DOHH2 (cell line): ENCODE data around the gene NPVF.

ENCODE experiments used
- H3F3A ChIP-seq: fragments of 200-600 bp; sonication (generic), shearing (Covaris generic); 2 replicates; pipeline ENCODE4 v1.6.0; 2016; ENCODE audit warnings: antibody characterized with exemption, mild to moderate bottlenecking; ENCODE audit not compliant: control insufficient read depth, insufficient read depth
- H3K27ac ChIP-seq: fragments of 200-600 bp; sonication (generic); 2 replicates; pipeline ENCODE4 v1.5.1; 2014; ENCODE audit warnings: low read depth, mild to moderate bottlenecking, low read length, moderate library complexity
- H3K27me3 ChIP-seq: fragments of 200-600 bp; sonication (generic); 2 replicates; pipeline ENCODE4 v1.6.1; 2014; ENCODE audit warnings: mild to moderate bottlenecking, low read length, mixed read lengths; ENCODE audit not compliant: control insufficient read depth
- H3K36me3 ChIP-seq: fragments of 200-600 bp; sonication (generic); 2 replicates; pipeline ENCODE4 v1.6.1; 2014; ENCODE audit warnings: mild to moderate bottlenecking, low read length, moderate library complexity, mixed read lengths; ENCODE audit not compliant: control insufficient read depth
- H3K4me1 ChIP-seq: fragments of 200-600 bp; sonication (generic); 2 replicates; pipeline ENCODE4 v1.6.1; 2014; ENCODE audit warnings: mild to moderate bottlenecking, low read length, mixed read lengths; ENCODE audit not compliant: control insufficient read depth
- H3K4me2 ChIP-seq: fragments of 200-600 bp; sonication (generic); 2 replicates; pipeline ENCODE4 v1.6.0; 2014; ENCODE audit warnings: mild to moderate bottlenecking, low read length, moderate library complexity
- H3K4me3 ChIP-seq: fragments of 200-600 bp; sonication (generic); 2 replicates; pipeline ENCODE4 v1.5.1; 2014; ENCODE audit warnings: mild to moderate bottlenecking, low read length, mixed read lengths
- H3K79me2 ChIP-seq: fragments of 200-600 bp; sonication (generic); 2 replicates; pipeline ENCODE4 v1.6.1; 2014; ENCODE audit warnings: mild to moderate bottlenecking, low read length, mixed read lengths; ENCODE audit not compliant: control insufficient read depth
- H3K9me2 ChIP-seq: fragments of 200-600 bp; sonication (generic); replicated peaks from 2 replicates; pipeline ENCODE4 v1.6.1; 2014; ENCODE audit warnings: mild to moderate bottlenecking, low read length, mixed read lengths; ENCODE audit not compliant: control insufficient read depth
- H3K9me3 ChIP-seq: fragments of 200-600 bp; sonication (generic); 2 replicates; pipeline ENCODE4 v1.6.1; 2014; ENCODE audit warnings: antibody characterized with exemption, low read length, mixed read lengths; ENCODE audit not compliant: control insufficient read depth, insufficient read depth
- H4K20me1 ChIP-seq: fragments of 200-600 bp; sonication (generic); 2 replicates; pipeline ENCODE4 v1.6.0; 2014; ENCODE audit warnings: low read depth, mild to moderate bottlenecking, antibody characterized with exemption, low read length, moderate library complexity; ENCODE audit not compliant: control insufficient read depth, insufficient read depth
- CTCF ChIP-seq: fragments of 200-600 bp; sonication (generic); IDR thresholded peaks from one replicate; pipeline ENCODE4 v1.5.1; 2014; ENCODE audit warnings: antibody characterized with exemption, mild to moderate bottlenecking, low read depth, low read length; ENCODE audit not compliant: poor library complexity, severe bottlenecking
- EZH2phosphoT487 ChIP-seq: fragments of 200-600 bp; sonication (generic); IDR thresholded peaks from 2 replicates; pipeline ENCODE4 v1.6.1; 2017; ENCODE audit warnings: borderline replicate concordance, mild to moderate bottlenecking, antibody characterized with exemption, low read length, moderate library complexity, mixed read lengths

The NPVF gene

GRCh38 chr7:25244254-25245033 is 16.2 kb upstream of the NPVF start:
- TF ChIP-seq EZH2phosphoT487: no peak
- no peak for TF ChIP-seq CTCF
- no peak overlapping the region for H3K4me2 ChIP-seq
- no peaks in the 10 kb centered on the region for H3K36me3 ChIP-seq
- no peaks in the 10 kb centered on the region for H3K4me1 ChIP-seq
- no peaks in the 10 kb centered on the region for H4K20me1 ChIP-seq
- H3K9me3 ChIP-seq: no peaks in the 10 kb centered on the region
- peaks cover 26% of the 10 kb centered on the region for H3K27me3 ChIP-seq
- H3K27ac ChIP-seq: no peak overlapping the region
- no peaks in the 10 kb centered on the region for H3F3A ChIP-seq
- H3K4me3 ChIP-seq: no peak overlapping the region
- H3K9me2 ChIP-seq: no peaks in the 10 kb centered on the region
- no peaks in the 10 kb centered on the region for H3K79me2 ChIP-seq

- no peaks in the 10 kb centered on the region for H3K36me3 ChIP-seq
- H4K20me1 ChIP-seq: no peaks in the 10 kb centered on the region
- H3K9me3 ChIP-seq: no peaks in the 10 kb centered on the region
- no peaks in the 10 kb centered on the region for H3K4me1 ChIP-seq
- no peaks in the 10 kb centered on the region for H3F3A ChIP-seq
- no peak overlapping the region for H3K27ac ChIP-seq
- H3K4me3 ChIP-seq: no peak overlapping the region
- H3K9me2 ChIP-seq: no peaks in the 10 kb centered on the region
- H3K79me2 ChIP-seq: no peaks in the 10 kb centered on the region
- no peak for TF ChIP-seq EZH2phosphoT487
- TF ChIP-seq CTCF: no peak
- peaks cover 26% of the 10 kb centered on the region for H3K27me3 ChIP-seq
- H3K4me2 ChIP-seq: no peak overlapping the region
These were observed 14.4 kb upstream of the NPVF start for GRCh38 chr7:25242678-25243077.

GRCh38 chr7:25240896-25241295 is 12.6 kb upstream of the NPVF start:
- Histone ChIP-seq H3F3A (no peaks in the 10 kb centered on the region), H3K9me2 (no peaks in the 10 kb centered on the region), H3K4me1 (no peaks in the 10 kb centered on the region), H3K4me2 (no peak overlapping the region), H3K27ac (no peak overlapping the region), H3K27me3 (peaks cover 17% of the 10 kb centered on the region), H3K4me3 (no peak overlapping the region), H3K79me2 (no peaks in the 10 kb centered on the region), H4K20me1 (no peaks in the 10 kb centered on the region), H3K36me3 (no peaks in the 10 kb centered on the region), H3K9me3 (no peaks in the 10 kb centered on the region)
- TF ChIP-seq EZH2phosphoT487 (no peak), CTCF (no peak)
